Neural progenitor cell (in vitro differentiated cells): ENCODE data around the gene MAD1L1. TPM values are rescaled to one million over a fixed set of nuclear protein-coding genes. Genes with fewer than 3 reads are reported as not detected.

Source experiments
- DNase-seq: peaks from one replicate; pipeline ENCODE4 v3.0.0-alpha.2; 2016; ENCODE audit warnings: low spot score
- H2AFZ ChIP-seq: fragments of 200-600 bp; sonication (generic); replicated peaks from 2 replicates; pipeline ENCODE4 v1.6.1; 2016; ENCODE audit warnings: antibody characterized with exemption
- H3F3A ChIP-seq: fragments of 200-600 bp; sonication (generic); 2 replicates; pipeline ENCODE4 v1.6.1; 2016; ENCODE audit warnings: antibody characterized with exemption, low read depth
- H3K27ac ChIP-seq: fragments of 200-600 bp; sonication (generic); 2 replicates; pipeline ENCODE4 v1.5.1; 2016; ENCODE audit warnings: mild to moderate bottlenecking
- H3K27me3 ChIP-seq: fragments of 200-600 bp; sonication (generic); 2 replicates; pipeline ENCODE4 v1.6.1; 2016; ENCODE audit warnings: mild to moderate bottlenecking, moderate library complexity
- H3K36me3 ChIP-seq: fragments of 200-600 bp; sonication (generic); 2 replicates; pipeline ENCODE4 v1.5.1; 2016
- H3K4me1 ChIP-seq: fragments of 200-600 bp; sonication (generic); 2 replicates; pipeline ENCODE4 v1.6.1; 2016; ENCODE audit warnings: mixed run types
- H3K4me2 ChIP-seq: fragments of 200-600 bp; sonication (generic); 2 replicates; pipeline ENCODE4 v1.6.1; 2016
- H3K4me3 ChIP-seq: fragments of 200-600 bp; sonication (generic); 2 replicates; pipeline ENCODE4 v1.5.1; 2016
- H3K79me2 ChIP-seq: fragments of 200-600 bp; sonication (generic); 2 replicates; pipeline ENCODE4 v1.6.1; 2016; ENCODE audit warnings: low read depth
- H3K9ac ChIP-seq: fragments of 200-600 bp; sonication (generic); 2 replicates; pipeline ENCODE4 v1.6.1; 2016
- H3K9me3 ChIP-seq: fragments of 200-600 bp; sonication (generic); 2 replicates; pipeline ENCODE4 v1.5.1; 2016; ENCODE audit warnings: low read depth
- H4K20me1 ChIP-seq: fragments of 200-600 bp; sonication (generic); 2 replicates; pipeline ENCODE4 v1.6.1; 2016; ENCODE audit warnings: low read depth
- H3K27ac Mint-ChIP-seq: 3 replicates; pipeline ENCODE4 v1.8.0; 2021; ENCODE audit warnings: mixed read lengths
- H3K27me3 Mint-ChIP-seq: 2 replicates; pipeline ENCODE4 v1.8.0; 2022; ENCODE audit warnings: low read depth, mild to moderate bottlenecking, inconsistent platforms, moderate library complexity, mixed read lengths; ENCODE audit not compliant: insufficient read depth
- H3K36me3 Mint-ChIP-seq: 3 replicates; pipeline ENCODE4 v1.8.0; 2021; ENCODE audit warnings: mixed read lengths
- H3K4me1 Mint-ChIP-seq: 3 replicates; pipeline ENCODE4 v1.8.0; 2021; ENCODE audit warnings: mixed read lengths
- H3K4me3 Mint-ChIP-seq: 3 replicates; pipeline ENCODE4 v1.8.0; 2021; ENCODE audit warnings: mild to moderate bottlenecking, moderate library complexity, mixed read lengths
- H3K9me3 Mint-ChIP-seq: 3 replicates; pipeline ENCODE4 v1.8.0; 2020; ENCODE audit warnings: mixed read lengths
- CTCF ChIP-seq: fragments of 200-600 bp; sonication (generic); IDR thresholded peaks from 2 replicates; pipeline ENCODE4 v1.5.1; 2017; ENCODE audit warnings: antibody characterized with exemption, mild to moderate bottlenecking
- EZH2 ChIP-seq: fragments of 200-600 bp; sonication (generic); IDR thresholded peaks from 2 replicates; pipeline ENCODE4 v1.6.1; 2017; ENCODE audit warnings: antibody characterized with exemption, mild to moderate bottlenecking, moderate library complexity
- EZH2phosphoT487 ChIP-seq: fragments of 200-600 bp; sonication (generic); IDR thresholded peaks from 2 replicates; pipeline ENCODE4 v1.6.1; 2017; ENCODE audit warnings: antibody characterized with exemption
- total RNA-seq: library from RNA; depleted of rRNA; stranded (reverse); fragments of >200 nt; gene quantifications from 2 replicates; pipeline ENCODE4 v1.2.3, GENCODE V29; 2015; ENCODE audit warnings: low replicate concordance

Gene MAD1L1
- total RNA-seq, 1 donor from 2014 or later, result 23.7 TPM

GRCh38 chr7:1810521-1810920 lies 422.2 kb downstream of the MAD1L1 start:
- peaks cover 13% of the 10 kb centered on the region for H3K4me1 ChIP-seq
- no peaks in the 10 kb centered on the region for H3K9me3 ChIP-seq
- no peaks in the 10 kb centered on the region for H3K9me3 Mint-ChIP-seq
- no peak overlapping the region for H3K4me3 ChIP-seq
- H2AFZ ChIP-seq, result no peak overlapping the region
- DNase-seq, result no peak
- H3K27ac ChIP-seq, result no peak overlapping the region
- H3K27me3 ChIP-seq, result no peaks in the 10 kb centered on the region
- peaks cover 3% of the 10 kb centered on the region for H3K27me3 Mint-ChIP-seq
- H3K27ac Mint-ChIP-seq, result no peak overlapping the region
- H3K4me3 Mint-ChIP-seq, result no peak overlapping the region
- no peak overlapping the region for H3K9ac ChIP-seq
- peaks cover 5% of the 10 kb centered on the region for H4K20me1 ChIP-seq
- no peaks in the 10 kb centered on the region for H3K36me3 ChIP-seq
- H3K36me3 Mint-ChIP-seq, result no peaks in the 10 kb centered on the region
- no peak overlapping the region for H3K4me2 ChIP-seq
- peaks cover 4% of the 10 kb centered on the region for H3K4me1 Mint-ChIP-seq
- H3K79me2 ChIP-seq, result no peaks in the 10 kb centered on the region
- no peak for TF ChIP-seq CTCF
- TF ChIP-seq EZH2phosphoT487, result no peak
- TF ChIP-seq EZH2, result no peak
- peaks cover 12% of the 10 kb centered on the region for H3F3A ChIP-seq

- Histone ChIP-seq H3K27ac (no peak overlapping the region), H4K20me1 (peaks cover 5% of the 10 kb centered on the region), H3K9me3 (no peaks in the 10 kb centered on the region), H3K36me3 (no peaks in the 10 kb centered on the region), H3K4me3 (no peak overlapping the region), H3K4me1 (peaks cover 13% of the 10 kb centered on the region), H3K9ac (no peak overlapping the region), H3K79me2 (no peaks in the 10 kb centered on the region), H3K4me2 (no peak overlapping the region), H2AFZ (no peak overlapping the region), H3F3A (peaks cover 12% of the 10 kb centered on the region), H3K27me3 (no peaks in the 10 kb centered on the region)
- Mint-ChIP-seq H3K27me3 (peaks cover 3% of the 10 kb centered on the region), H3K27ac (no peak overlapping the region), H3K36me3 (no peaks in the 10 kb centered on the region), H3K4me3 (no peak overlapping the region), H3K9me3 (no peaks in the 10 kb centered on the region), H3K4me1 (peaks cover 4% of the 10 kb centered on the region)
- DNase-seq, result no peak
- no peak for TF ChIP-seq CTCF
- TF ChIP-seq EZH2phosphoT487, result no peak
- TF ChIP-seq EZH2, result no peak
These were observed 423.0 kb downstream of the MAD1L1 start for GRCh38 chr7:1809601-1810258.

GRCh38 chr7:1809070-1809469 lies 423.7 kb downstream of the MAD1L1 start:
- TF ChIP-seq CTCF (no peak), EZH2phosphoT487 (no peak), EZH2 (no peak)
- H3K36me3 Mint-ChIP-seq, result no peaks in the 10 kb centered on the region
- no peak for DNase-seq

More at GRCh38 chr7:1809070-1809469, 423.7 kb downstream of the MAD1L1 start:
- H3K9me3 Mint-ChIP-seq, result peaks cover 2% of the 10 kb centered on the region
- H3K27ac ChIP-seq, result no peak overlapping the region
- peaks cover 13% of the 10 kb centered on the region for H3K4me1 ChIP-seq
- H3K9me3 ChIP-seq, result no peaks in the 10 kb centered on the region
- no peaks in the 10 kb centered on the region for H3K27me3 ChIP-seq
- no peak overlapping the region for H2AFZ ChIP-seq
- H3K9ac ChIP-seq, result no peak overlapping the region
- H3K79me2 ChIP-seq, result no peaks in the 10 kb centered on the region
- H3K4me3 Mint-ChIP-seq, result no peak overlapping the region
- no peak overlapping the region for H3K27ac Mint-ChIP-seq
- no peak overlapping the region for H3K4me3 ChIP-seq
- peaks cover 5% of the 10 kb centered on the region for H4K20me1 ChIP-seq
- peaks cover 4% of the 10 kb centered on the region for H3K4me1 Mint-ChIP-seq
- H3K4me2 ChIP-seq, result no peak overlapping the region
- peaks cover 12% of the 10 kb centered on the region for H3F3A ChIP-seq
- H3K27me3 Mint-ChIP-seq, result peaks cover 2% of the 10 kb centered on the region
- H3K36me3 ChIP-seq, result no peaks in the 10 kb centered on the region
